Activated CD8-positive, alpha-beta T cell treated with anti-CD3 and anti-CD28 coated beads, Interleukin-2, amount 10 ng/mL, durations not matched to agents 7 days and 5 days (primary cell): ENCODE measurements around the gene ADGRL2. TPM values are rescaled to one million over a fixed set of nuclear protein-coding genes. Genes with fewer than 3 reads are reported as not detected.

ENCODE experiments used
- ATAC-seq: fragments of 150-1000 bp; cut with Tn5 transposase; one replicate; pipeline ENCODE4 v1.10.0; 2021; ENCODE audit warnings: moderate library complexity
- CTCF ChIA-PET: fragments of 350-600 bp; sonication (Branson Sonifier 250); formaldehyde crosslinking; loops from one replicate; lab custom pipeline; 2021; ENCODE audit warnings: antibody characterized with exemption; lab: Charles Lee
- POLR2A ChIA-PET: fragments of 350-600 bp; sonication (Branson Sonifier 250); formaldehyde crosslinking; loops from one replicate; lab custom pipeline; 2021; ENCODE audit warnings: antibody characterized with exemption; lab: Charles Lee
- DNase-seq: peaks from one replicate; pipeline ENCODE4 v3.0.0-alpha.2; 2020
- H3K27ac Mint-ChIP-seq: one replicate; pipeline ENCODE4 v1.8.0; 2021; ENCODE audit warnings: mild to moderate bottlenecking, mixed read lengths
- H3K27me3 Mint-ChIP-seq: one replicate; pipeline ENCODE4 v1.8.0; 2021; ENCODE audit warnings: low read depth, mixed read lengths
- H3K36me3 Mint-ChIP-seq: one replicate; pipeline ENCODE4 v1.8.0; 2021; ENCODE audit warnings: low read depth, mixed read lengths
- H3K4me1 Mint-ChIP-seq: one replicate; pipeline ENCODE4 v1.8.0; 2021; ENCODE audit warnings: low read depth, mixed read lengths
- H3K4me3 Mint-ChIP-seq: one replicate; pipeline ENCODE4 v1.8.0; 2021; ENCODE audit warnings: mild to moderate bottlenecking, mixed read lengths
- H3K9me3 Mint-ChIP-seq: one replicate; pipeline ENCODE4 v1.8.0; 2022; ENCODE audit warnings: mixed read lengths; ENCODE audit not compliant: insufficient read depth
- total RNA-seq, 2 experiments: library from RNA; stranded (reverse); gene quantifications; one replicate each; pipeline ENCODE4 v1.2.3, GENCODE V29; 2021

ADGRL2 gene
- total RNA-seq, 2 experiments from 2014 or later: not detected

DNA sequence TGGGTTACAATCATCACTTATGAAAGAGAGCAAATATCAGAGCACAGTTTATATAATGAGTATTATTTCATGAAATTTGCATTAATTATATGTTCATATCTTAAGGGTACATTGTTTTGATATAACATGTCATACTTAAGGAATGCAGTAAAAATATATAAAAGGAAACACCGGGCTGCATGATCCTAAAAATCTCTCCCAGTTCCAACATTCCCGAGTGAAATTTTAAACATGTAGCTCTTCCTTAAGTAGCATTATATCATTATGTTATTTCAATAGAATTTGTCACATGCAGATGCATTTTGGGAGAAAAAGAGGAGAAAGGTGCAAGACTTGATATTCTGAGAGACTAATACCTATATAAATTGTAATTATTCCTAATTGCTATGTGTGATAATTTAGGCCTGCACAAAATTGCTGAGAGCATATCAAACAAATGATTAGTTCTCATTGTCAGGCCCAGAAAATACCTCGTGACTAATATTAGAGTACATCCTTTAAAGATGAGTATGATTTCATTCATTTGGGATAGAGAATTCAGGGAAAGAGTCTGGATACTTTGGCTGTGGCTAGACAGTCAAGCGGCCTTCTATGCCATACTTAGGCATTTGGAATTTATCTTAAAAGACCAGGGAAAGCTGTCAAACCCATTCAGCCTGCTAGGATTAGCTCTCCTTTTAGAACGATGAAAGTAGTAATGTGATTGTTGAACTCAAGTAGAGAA is 86.8 kb downstream of the ADGRL2 start:
- H3K36me3 Mint-ChIP-seq: no peaks in the 10 kb centered on the region
- ChIA-PET POLR2A (no interaction called here), CTCF (no interaction called here)
- H3K4me3 Mint-ChIP-seq: no peak overlapping the region
- H3K9me3 Mint-ChIP-seq: no peaks in the 10 kb centered on the region
- no peaks in the 10 kb centered on the region for H3K27me3 Mint-ChIP-seq
- no peaks in the 10 kb centered on the region for H3K4me1 Mint-ChIP-seq
- ATAC-seq (no peak), DNase-seq (no peak)
- no peak overlapping the region for H3K27ac Mint-ChIP-seq

DNA sequence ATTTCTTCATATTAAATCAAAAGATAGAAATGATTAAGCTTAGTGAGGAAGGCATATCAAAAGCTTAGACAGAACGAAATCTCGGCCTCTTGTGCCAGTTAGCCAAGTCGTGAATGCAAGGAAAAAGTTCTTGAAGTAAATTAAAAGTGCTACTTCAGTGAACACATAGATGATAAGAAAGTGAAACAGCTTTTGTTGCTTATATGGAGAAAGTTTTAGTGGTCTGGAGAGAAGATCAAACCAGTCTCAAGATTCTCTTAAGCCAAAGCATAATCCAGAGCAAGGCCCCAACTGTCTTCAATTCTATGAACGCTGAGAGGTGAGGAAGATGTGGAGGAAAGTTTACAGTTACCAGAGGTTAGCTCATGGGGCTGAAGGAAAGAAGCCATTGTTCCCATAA is 88.4 kb downstream of the ADGRL2 start:
- no peaks in the 10 kb centered on the region for H3K27me3 Mint-ChIP-seq
- ATAC-seq (no peak), DNase-seq (no peak)
- H3K9me3 Mint-ChIP-seq: no peaks in the 10 kb centered on the region
- no peak overlapping the region for H3K4me3 Mint-ChIP-seq
- ChIA-PET CTCF (no interaction called here), POLR2A (no interaction called here)
- H3K4me1 Mint-ChIP-seq: no peaks in the 10 kb centered on the region
- no peak overlapping the region for H3K27ac Mint-ChIP-seq
- H3K36me3 Mint-ChIP-seq: no peaks in the 10 kb centered on the region

DNA sequence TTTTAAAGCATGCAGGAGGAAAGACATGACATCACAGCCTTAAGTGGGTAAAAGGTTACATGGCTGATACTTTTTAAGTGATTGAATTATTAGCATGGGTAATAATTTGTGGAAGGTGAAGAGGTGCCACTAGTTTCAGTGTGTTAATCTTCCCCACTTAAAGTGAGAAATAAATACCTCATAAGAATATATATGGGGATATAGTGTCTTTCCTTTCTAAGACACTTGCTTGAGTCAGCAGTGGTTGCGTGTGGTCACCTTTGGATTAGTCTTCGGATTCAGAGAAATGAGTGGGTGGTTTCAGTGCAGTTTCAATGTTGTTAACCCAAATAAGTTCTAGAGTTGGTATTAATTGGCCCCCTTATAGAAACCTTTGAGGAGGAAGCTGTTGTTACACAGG is 94.1 kb downstream of the ADGRL2 start:
- DNase-seq (no peak), ATAC-seq (no peak)
- Mint-ChIP-seq H3K36me3 (no peaks in the 10 kb centered on the region), H3K27ac (no peak overlapping the region), H3K27me3 (no peaks in the 10 kb centered on the region), H3K4me3 (no peak overlapping the region), H3K9me3 (no peaks in the 10 kb centered on the region), H3K4me1 (no peaks in the 10 kb centered on the region)
- ChIA-PET CTCF (no interaction called here), POLR2A (no interaction called here)

DNA sequence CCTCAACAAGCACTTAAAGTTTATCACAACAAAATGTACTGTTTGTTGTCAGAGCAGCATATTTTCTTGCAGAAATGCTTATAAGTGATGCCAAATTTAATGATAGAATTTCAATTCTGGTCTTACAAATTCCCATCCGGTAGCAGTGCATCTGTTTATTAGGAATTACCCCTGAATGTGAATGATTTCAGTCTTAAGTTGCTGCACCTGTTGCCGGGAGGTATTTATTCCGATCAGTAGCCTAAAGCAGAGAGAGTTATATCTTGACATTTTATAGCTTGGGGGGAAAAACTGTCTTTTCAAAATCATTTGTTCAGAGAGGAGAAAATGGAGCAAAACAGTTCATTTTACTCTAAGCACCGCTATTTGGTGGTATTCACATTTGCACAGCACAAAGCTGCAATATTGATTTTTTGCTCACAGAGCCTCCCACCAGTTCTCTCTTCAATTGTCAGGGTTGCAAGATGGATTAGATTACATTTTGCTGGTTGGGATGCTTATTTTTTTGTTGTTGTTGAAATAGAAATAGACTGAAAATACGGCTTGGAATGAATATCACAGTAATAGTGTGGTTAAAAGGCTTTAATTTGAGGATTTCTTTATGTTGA is 98.6 kb downstream of the ADGRL2 start:
- no peak for DNase-seq
- CTCF ChIA-PET: no interaction called here
- Mint-ChIP-seq H3K36me3 (no peaks in the 10 kb centered on the region), H3K27ac (no peak overlapping the region), H3K4me1 (no peaks in the 10 kb centered on the region), H3K9me3 (no peaks in the 10 kb centered on the region), H3K4me3 (no peak overlapping the region), H3K27me3 (no peaks in the 10 kb centered on the region)
- ATAC-seq: no peak
- POLR2A ChIA-PET: no interaction called here

DNA sequence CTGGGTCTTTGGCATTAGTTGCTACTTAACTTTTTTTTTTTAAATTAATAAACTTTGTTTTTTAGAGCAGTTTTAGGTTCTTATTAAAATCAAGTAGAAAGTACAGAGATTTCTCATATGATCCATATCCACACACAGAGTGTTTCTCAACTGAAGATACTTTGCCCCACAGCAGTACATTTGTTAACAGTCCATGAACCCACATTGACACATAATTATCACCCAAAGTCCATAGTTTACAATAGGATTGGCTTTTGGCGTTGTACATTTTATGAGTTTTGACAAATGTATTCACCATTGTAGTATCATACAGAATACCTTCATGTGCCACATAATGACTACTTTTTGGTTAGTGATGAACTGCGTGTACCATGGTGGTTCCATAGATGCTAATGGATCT is 106.8 kb downstream of the ADGRL2 start:
- H3K27ac Mint-ChIP-seq: no peak overlapping the region
- no peak for DNase-seq
- ChIA-PET CTCF (no interaction called here), POLR2A (no interaction called here)
- no peaks in the 10 kb centered on the region for H3K4me1 Mint-ChIP-seq
- no peak overlapping the region for H3K4me3 Mint-ChIP-seq
- H3K36me3 Mint-ChIP-seq: no peaks in the 10 kb centered on the region
- no peaks in the 10 kb centered on the region for H3K27me3 Mint-ChIP-seq
- H3K9me3 Mint-ChIP-seq: no peaks in the 10 kb centered on the region
- no peak for ATAC-seq

DNA sequence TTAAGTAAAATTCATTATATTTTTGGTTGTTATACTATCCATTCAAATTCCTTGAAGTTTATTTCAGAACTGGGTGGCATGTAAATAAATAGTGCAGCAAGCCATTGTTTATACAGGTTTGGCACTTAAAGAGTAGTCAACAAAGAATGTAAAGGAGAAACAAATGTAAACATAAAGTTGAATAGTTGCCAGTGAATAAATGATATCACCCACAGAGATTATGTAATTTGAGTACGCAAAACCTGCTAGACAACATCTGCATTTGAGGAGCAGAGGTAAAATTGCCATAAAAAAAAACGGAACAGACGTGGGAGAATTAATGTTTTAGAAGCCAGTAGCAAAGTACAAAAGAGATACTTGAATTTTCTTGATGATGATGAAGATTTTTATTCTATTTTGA is 111.6 kb downstream of the ADGRL2 start:
- Mint-ChIP-seq H3K27ac (no peak overlapping the region), H3K4me3 (no peak overlapping the region), H3K4me1 (no peaks in the 10 kb centered on the region), H3K9me3 (no peaks in the 10 kb centered on the region), H3K36me3 (no peaks in the 10 kb centered on the region), H3K27me3 (no peaks in the 10 kb centered on the region)
- POLR2A ChIA-PET: no interaction called here
- ATAC-seq (no peak), DNase-seq (no peak)
- CTCF ChIA-PET: no interaction called here

DNA sequence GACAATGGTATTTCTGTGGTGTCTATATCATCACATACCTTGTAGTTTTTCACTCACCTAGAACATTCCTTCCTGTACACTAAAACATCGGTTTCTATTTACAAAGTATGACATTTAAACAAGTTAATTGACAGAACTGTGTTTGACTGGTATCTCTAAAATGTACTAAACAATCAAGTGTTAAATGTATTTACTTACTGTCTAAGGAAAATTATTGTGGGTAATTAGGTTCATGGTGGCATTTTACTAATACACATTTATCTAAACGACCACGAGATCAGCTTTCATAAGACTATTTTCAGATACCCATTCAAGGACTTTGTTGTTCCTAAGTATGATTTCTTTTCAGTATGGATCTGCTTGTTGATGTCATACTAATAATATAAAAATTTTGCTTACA is 115.2 kb downstream of the ADGRL2 start:
- no peaks in the 10 kb centered on the region for H3K36me3 Mint-ChIP-seq

DNA sequence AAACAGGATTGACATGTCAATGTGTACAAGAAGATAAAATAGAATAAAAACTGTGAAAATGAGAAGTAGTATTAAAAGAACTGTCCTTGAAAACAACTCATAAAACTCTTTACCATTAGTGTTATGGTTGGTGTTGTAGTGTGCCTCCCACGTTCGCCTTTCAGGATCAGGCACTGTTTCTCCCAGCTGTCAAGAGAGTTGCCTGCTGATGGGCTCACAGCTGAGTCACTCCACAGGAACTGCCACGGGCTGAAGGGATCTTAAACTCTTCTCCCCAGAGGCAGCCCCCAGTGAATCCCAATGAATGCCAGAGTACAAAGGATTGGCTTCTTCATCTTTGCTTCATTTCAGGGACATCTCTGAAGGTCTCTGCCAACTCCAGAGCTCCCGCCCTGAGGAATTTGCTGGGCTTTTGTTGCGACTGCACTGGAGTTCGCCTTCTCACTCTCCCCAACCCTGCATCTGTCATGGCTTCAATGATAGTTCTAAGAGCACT is 119.6 kb downstream of the ADGRL2 start:
- DNase-seq: no peak
- no peak overlapping the region for H3K27ac Mint-ChIP-seq
- no peaks in the 10 kb centered on the region for H3K4me1 Mint-ChIP-seq
- no peaks in the 10 kb centered on the region for H3K27me3 Mint-ChIP-seq
- no peaks in the 10 kb centered on the region for H3K36me3 Mint-ChIP-seq
- ChIA-PET CTCF (no interaction called here), POLR2A (no interaction called here)
- no peak for ATAC-seq
- H3K9me3 Mint-ChIP-seq: no peaks in the 10 kb centered on the region
- no peak overlapping the region for H3K4me3 Mint-ChIP-seq

More for the DNA sequence above, 115.2 kb downstream of the ADGRL2 start:
- DNase-seq (no peak), ATAC-seq (no peak)
- no peak overlapping the region for H3K4me3 Mint-ChIP-seq
- no peaks in the 10 kb centered on the region for H3K4me1 Mint-ChIP-seq
- ChIA-PET POLR2A (no interaction called here), CTCF (no interaction called here)
- no peak overlapping the region for H3K27ac Mint-ChIP-seq
- no peaks in the 10 kb centered on the region for H3K9me3 Mint-ChIP-seq
- no peaks in the 10 kb centered on the region for H3K27me3 Mint-ChIP-seq

DNA sequence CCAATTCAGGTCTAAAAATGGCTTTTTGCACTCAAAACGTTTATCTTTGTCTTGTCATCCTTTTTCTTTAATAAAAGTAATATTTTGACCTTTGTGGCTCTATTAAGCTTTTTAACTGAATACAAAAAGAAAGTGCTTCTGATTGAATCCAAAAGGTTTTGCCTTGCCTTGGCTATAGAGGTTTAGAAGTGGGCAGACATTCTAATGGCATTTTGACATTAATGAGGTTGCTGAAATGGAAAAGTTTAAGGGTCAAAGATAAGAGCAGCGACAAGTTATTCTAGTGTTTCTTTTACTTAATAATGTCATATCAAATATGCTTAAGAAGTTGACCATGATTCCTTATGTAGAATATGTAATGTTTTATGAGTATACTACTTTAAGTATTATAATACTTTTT is 120.2 kb downstream of the ADGRL2 start:
- no peaks in the 10 kb centered on the region for H3K9me3 Mint-ChIP-seq
- CTCF ChIA-PET: no interaction called here
- no peaks in the 10 kb centered on the region for H3K4me1 Mint-ChIP-seq
- POLR2A ChIA-PET: no interaction called here
- DNase-seq (no peak), ATAC-seq (no peak)
- H3K4me3 Mint-ChIP-seq: no peak overlapping the region
- H3K27ac Mint-ChIP-seq: no peak overlapping the region
- no peaks in the 10 kb centered on the region for H3K27me3 Mint-ChIP-seq
- no peaks in the 10 kb centered on the region for H3K36me3 Mint-ChIP-seq

DNA sequence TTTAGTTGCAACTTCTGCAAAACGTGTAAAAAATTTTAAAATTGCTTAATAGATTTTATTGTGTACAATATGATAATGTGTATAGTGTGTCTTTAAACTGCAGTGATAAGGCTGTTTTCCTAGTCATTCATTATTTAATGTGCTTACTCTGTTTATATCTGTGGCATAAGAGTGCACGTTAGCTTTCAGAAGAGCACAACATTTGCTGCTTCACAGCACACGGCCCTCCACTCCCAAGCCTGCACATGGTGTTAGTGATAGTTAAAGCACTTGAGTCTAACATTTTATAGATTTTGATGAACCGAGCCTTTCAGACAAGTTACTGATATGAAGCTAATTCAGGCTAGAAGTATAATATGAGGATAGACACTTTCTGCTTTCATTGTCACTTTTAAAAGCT is 120.6 kb downstream of the ADGRL2 start:
- Mint-ChIP-seq H3K36me3 (no peaks in the 10 kb centered on the region), H3K4me1 (no peaks in the 10 kb centered on the region), H3K27ac (no peak overlapping the region), H3K9me3 (no peaks in the 10 kb centered on the region), H3K27me3 (no peaks in the 10 kb centered on the region), H3K4me3 (no peak overlapping the region)
- no peak for ATAC-seq
- CTCF ChIA-PET: no interaction called here
- POLR2A ChIA-PET: no interaction called here
- DNase-seq: no peak

DNA sequence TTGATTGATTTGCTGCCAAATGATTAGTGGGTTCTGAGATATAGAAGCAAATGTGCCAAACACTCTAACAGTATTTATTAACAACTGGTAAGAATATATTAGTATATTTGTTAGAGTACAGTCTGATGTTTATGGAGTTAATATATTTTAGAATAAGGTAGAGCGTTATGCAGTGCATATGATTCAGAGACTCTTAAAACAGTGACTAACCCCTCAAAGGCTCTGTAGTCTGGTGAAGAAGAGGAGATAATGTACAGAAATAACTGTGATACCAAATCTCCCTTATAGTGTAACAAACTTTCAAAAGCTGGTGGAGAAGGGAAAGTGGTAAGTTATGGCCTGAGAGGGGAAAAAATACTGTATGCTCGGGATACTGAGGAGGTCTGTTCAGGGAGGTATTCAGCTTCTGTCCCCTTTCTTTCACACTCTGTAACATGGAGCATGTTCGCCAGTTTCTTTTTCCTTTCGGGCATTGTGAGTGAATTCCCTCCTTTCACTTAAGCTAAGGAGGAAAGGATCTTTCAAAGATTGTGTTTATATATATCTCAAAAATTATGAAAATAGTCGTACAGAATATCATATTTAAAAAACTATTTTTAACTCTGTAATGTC is 121.2 kb downstream of the ADGRL2 start:
- Mint-ChIP-seq H3K27me3 (no peaks in the 10 kb centered on the region), H3K4me3 (no peak overlapping the region), H3K4me1 (no peaks in the 10 kb centered on the region), H3K9me3 (no peaks in the 10 kb centered on the region), H3K36me3 (no peaks in the 10 kb centered on the region), H3K27ac (no peak overlapping the region)
- ATAC-seq (no peak), DNase-seq (no peak)
- ChIA-PET POLR2A (no interaction called here), CTCF (no interaction called here)

DNA sequence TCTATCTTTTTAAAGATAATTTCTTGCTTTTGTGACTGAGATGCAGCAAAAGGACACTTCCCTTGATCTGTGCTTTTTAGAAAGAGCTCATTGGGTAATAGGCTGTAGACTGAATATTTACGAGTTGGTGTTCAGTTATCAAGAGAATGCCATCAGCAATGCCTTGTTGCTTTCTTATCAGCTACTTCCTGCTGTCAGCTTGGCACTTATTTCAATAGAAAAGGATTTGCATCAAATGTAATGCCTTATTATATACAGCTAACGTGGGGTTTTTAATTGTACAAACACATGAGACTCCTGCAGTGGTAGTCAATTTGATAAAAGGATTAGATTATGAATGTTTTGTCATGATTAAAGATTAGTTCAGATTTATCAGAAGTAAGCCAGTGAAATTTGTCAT is 122.2 kb downstream of the ADGRL2 start:
- no peak for ATAC-seq
- H3K4me3 Mint-ChIP-seq: no peak overlapping the region
- no peaks in the 10 kb centered on the region for H3K9me3 Mint-ChIP-seq
- POLR2A ChIA-PET: no interaction called here
- CTCF ChIA-PET: no interaction called here
- H3K4me1 Mint-ChIP-seq: no peaks in the 10 kb centered on the region
- no peaks in the 10 kb centered on the region for H3K27me3 Mint-ChIP-seq
- H3K36me3 Mint-ChIP-seq: no peaks in the 10 kb centered on the region
- H3K27ac Mint-ChIP-seq: no peak overlapping the region
- no peak for DNase-seq
